A549 (cell line): ENCODE results near the gene NECAB3. TPM values are rescaled to one million over a fixed set of nuclear protein-coding genes. Genes with fewer than 3 reads are reported as not detected.

Source experiments
- ATAC-seq, 2 experiments: fragments of 200-7000 bp in 1 of 2; fragments of >200 bp in 1 of 2; cut with Nextera tagmentation in 1 of 2; cut with Tn5 transposase in 1 of 2; 3 replicates each; pipeline versions ENCODE4 v1.8.0 to v1.9.1; 2018 to 2020; ENCODE audit warnings: mild to moderate bottlenecking in 1 of 2, moderate library complexity in 1 of 2
- CTCF ChIA-PET: fragments of 300-600 bp; sonication (Branson Sonifier 250); formaldehyde crosslinking; extraction: SDS; loops from one replicate; lab custom pipeline; 2021; ENCODE audit warnings: antibody characterized with exemption, inconsistent platforms; lab: Yijun Ruan, JAX
- POLR2A ChIA-PET: fragments of 350-600 bp; formaldehyde crosslinking; extraction: SDS; loops from one replicate; lab custom pipeline; 2021; ENCODE audit warnings: antibody characterized with exemption, inconsistent platforms; lab: Yijun Ruan, JAX
- DNase-seq, 2 experiments: peaks; one replicate each; pipeline versions ENCODE4 v3.0.0 to v3.0.0-alpha.2; 2011 to 2016; ENCODE audit warnings: low read depth in 1 of 2, low spot score in 1 of 2
- FAIRE-seq: peaks from 2 replicates; lab custom pipeline; 2011; peaks lifted over from hg19 to GRCh38; lab: Jason Lieb, UNC
- H3K27ac ChIP-seq, 2 experiments: fragments of >200 bp; sonication (Bioruptor Twin); formaldehyde crosslinking; 3 replicates each; pipeline ENCODE4 v1.5.1; 2016 to 2017
- H3K4me1 ChIP-seq: fragments of >200 bp; sonication (Bioruptor Twin); formaldehyde crosslinking; 3 replicates; pipeline ENCODE4 v1.6.1; 2016
- H3K4me2 ChIP-seq: fragments of >200 bp; sonication (Bioruptor Twin); formaldehyde crosslinking; 3 replicates; pipeline ENCODE4 v1.6.1; 2016
- H3K4me3 ChIP-seq: fragments of >200 bp; sonication (Bioruptor Twin); formaldehyde crosslinking; 3 replicates; pipeline ENCODE4 v1.5.1; 2016
- H3K9me3 ChIP-seq: fragments of >200 bp; sonication (Bioruptor Twin); formaldehyde crosslinking; 3 replicates; pipeline ENCODE4 v1.6.1; 2016
- CBX2 ChIP-seq: fragments of 200-600 bp; sonication (generic); IDR thresholded peaks from 2 replicates; pipeline ENCODE4 v1.6.1; 2016; ENCODE audit warnings: low read depth, mild to moderate bottlenecking, borderline replicate concordance
- CEBPB ChIP-seq, 2 experiments: fragments of >200 bp in 1 of 2; sonication (Bioruptor Twin) in 1 of 2; formaldehyde crosslinking in 1 of 2; IDR thresholded peaks; 2 replicates each; pipeline ENCODE4 v1.6.1; 2012 to 2016
- CHD2 ChIP-seq: fragments of 150-350 bp; IDR thresholded peaks from 2 replicates; pipeline ENCODE4 v1.6.1; 2014; ENCODE audit warnings: low read length; ENCODE audit not compliant: partially characterized antibody
- FOSB ChIP-seq: fragments of 250-450 bp; sonication (Bioruptor Pico); IDR thresholded peaks from 2 replicates; pipeline ENCODE4 v1.5.0; 2020; ENCODE audit warnings: mild to moderate bottlenecking, moderate library complexity
- HEYL ChIP-seq: fragments of 250-450 bp; sonication (Bioruptor Pico); IDR thresholded peaks from 2 replicates; pipeline ENCODE4 v1.8.0; 2021; ENCODE audit warnings: mild to moderate bottlenecking, moderate library complexity
- NFE2L2 ChIP-seq: fragments of 150-350 bp; conservative IDR thresholded peaks from 2 replicates; pipeline ENCODE4 v1.6.1; 2014; ENCODE audit warnings: low read length
- PHF8 ChIP-seq: fragments of 200-600 bp; sonication (generic); IDR thresholded peaks from 2 replicates; pipeline ENCODE4 v1.6.1; 2016; ENCODE audit warnings: low read depth, mild to moderate bottlenecking, antibody characterized with exemption, moderate library complexity, borderline replicate concordance
- POLR2A ChIP-seq: IDR thresholded peaks from 2 replicates; pipeline ENCODE4 v1.6.1; 2012; ENCODE audit warnings: mild to moderate bottlenecking, low read length
- POLR2AphosphoS2 ChIP-seq: conservative IDR thresholded peaks from 2 replicates; pipeline ENCODE4 v1.6.1; 2012; ENCODE audit warnings: low read length, improper control_type of control experiment, inconsistent platforms
- SMC3 ChIP-seq: fragments of >200 bp; sonication (Bioruptor Twin); formaldehyde crosslinking; IDR thresholded peaks from 3 replicates; pipeline ENCODE4 v1.6.1; 2018; ENCODE audit warnings: inconsistent platforms
- SREBF2 ChIP-seq: fragments of 450-650 bp; IDR thresholded peaks from 2 replicates; pipeline ENCODE4 v1.6.1; 2014; ENCODE audit warnings: mild to moderate bottlenecking, moderate library complexity
- TFCP2L1 ChIP-seq: fragments of 250-450 bp; sonication (Bioruptor Pico); IDR thresholded peaks from 2 replicates; pipeline ENCODE4 v1.5.0; 2021; ENCODE audit warnings: mild to moderate bottlenecking
- TP53 ChIP-seq: fragments of 250-450 bp; sonication (Bioruptor Pico); IDR thresholded peaks from 2 replicates; pipeline ENCODE4 v1.5.0; 2021; ENCODE audit warnings: mild to moderate bottlenecking, moderate library complexity
- ZC3H11A ChIP-seq: fragments of 450-650 bp; IDR thresholded peaks from 2 replicates; pipeline ENCODE4 v1.6.1; 2014; ENCODE audit warnings: antibody characterized with exemption, mild to moderate bottlenecking
- ZFP36 ChIP-seq: fragments of 450-650 bp; IDR thresholded peaks from 2 replicates; pipeline ENCODE4 v1.6.1; 2014; ENCODE audit warnings: borderline replicate concordance; ENCODE audit not compliant: partially characterized antibody
- WGBS: methylation state at CpG from one replicate; pipeline ENCODE4 v1.1.6; 2017; ENCODE audit errors: missing lambda C conversion rate; 5-methylcytosine and 5-hydroxymethylcytosine counted together
- polyA plus RNA-seq, 4 experiments: library from polyadenylated mRNA; depleted of rRNA in 3 of 4; stranded (reverse); fragments of >200 nt; fragmentation: RNase III in 1 of 4; extraction: RNeasy Plus Mini Kit Qiagen cat#74134 plus additional on column Dnase treatment in 1 of 4; gene quantifications; 2 replicates in 3 of 4; 3 replicates in 1 of 4; pipeline ENCODE4 v1.2.3, GENCODE V29; 2011 to 2017
- TF ChIP-seq, protein P1 (sequence below): fragments of >200 bp; sonication (Bioruptor Twin); formaldehyde crosslinking; IDR thresholded peaks from 3 replicates; pipeline ENCODE4 v1.5.1; 2016
- TF ChIP-seq, protein P2 (sequence below): fragments of 150-350 bp; IDR thresholded peaks from 2 replicates; pipeline ENCODE4 v1.6.1; 2014; ENCODE audit warnings: low read depth, mild to moderate bottlenecking, low read length
- TF ChIP-seq, protein P3 (sequence below): IDR thresholded peaks from 2 replicates; pipeline ENCODE4 v1.6.1; 2012

Gene NECAB3
- polyA plus RNA-seq, 2 of the 4 experiments (the other 2 are of a cell fraction): 9.3 to 19.3 TPM

DNA sequence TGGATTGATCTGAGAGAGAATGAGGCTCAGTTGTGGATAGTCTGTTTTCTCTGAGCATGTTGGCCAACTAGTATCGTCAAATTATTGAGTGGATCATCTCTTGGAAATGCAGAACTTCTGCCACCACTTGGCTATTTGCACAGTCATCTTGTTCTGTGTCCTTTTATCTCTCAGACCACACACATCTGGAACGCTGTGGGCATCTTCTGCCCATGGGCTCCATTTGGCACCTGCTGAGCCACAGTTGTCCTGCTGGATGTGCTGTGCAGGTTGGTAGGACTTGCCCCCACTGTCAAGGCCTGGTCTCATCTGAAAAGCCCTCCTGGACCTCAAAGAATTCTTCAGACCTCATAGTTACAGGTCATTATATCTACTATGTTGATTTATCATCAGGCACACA is 28.8 kb downstream of the NECAB3 start:
- no peaks in the 10 kb centered on the region for H3K4me1 ChIP-seq
- CTCF ChIA-PET: interaction anchor here (1.3 to 3.3 kb wide), 2 partner anchors 8 to 188 kb away, joined by 4 to 15 read pairs; no protein-coding TSS in a partner anchor
- no peak overlapping the region for H3K4me2 ChIP-seq
- H3K9me3 ChIP-seq: no peaks in the 10 kb centered on the region
- POLR2A ChIA-PET: no interaction called here
- no peak for DNase-seq
- no peak overlapping the region for H3K4me3 ChIP-seq
- no peak overlapping the region for H3K27ac ChIP-seq
- TF ChIP-seq, protein P1, sequence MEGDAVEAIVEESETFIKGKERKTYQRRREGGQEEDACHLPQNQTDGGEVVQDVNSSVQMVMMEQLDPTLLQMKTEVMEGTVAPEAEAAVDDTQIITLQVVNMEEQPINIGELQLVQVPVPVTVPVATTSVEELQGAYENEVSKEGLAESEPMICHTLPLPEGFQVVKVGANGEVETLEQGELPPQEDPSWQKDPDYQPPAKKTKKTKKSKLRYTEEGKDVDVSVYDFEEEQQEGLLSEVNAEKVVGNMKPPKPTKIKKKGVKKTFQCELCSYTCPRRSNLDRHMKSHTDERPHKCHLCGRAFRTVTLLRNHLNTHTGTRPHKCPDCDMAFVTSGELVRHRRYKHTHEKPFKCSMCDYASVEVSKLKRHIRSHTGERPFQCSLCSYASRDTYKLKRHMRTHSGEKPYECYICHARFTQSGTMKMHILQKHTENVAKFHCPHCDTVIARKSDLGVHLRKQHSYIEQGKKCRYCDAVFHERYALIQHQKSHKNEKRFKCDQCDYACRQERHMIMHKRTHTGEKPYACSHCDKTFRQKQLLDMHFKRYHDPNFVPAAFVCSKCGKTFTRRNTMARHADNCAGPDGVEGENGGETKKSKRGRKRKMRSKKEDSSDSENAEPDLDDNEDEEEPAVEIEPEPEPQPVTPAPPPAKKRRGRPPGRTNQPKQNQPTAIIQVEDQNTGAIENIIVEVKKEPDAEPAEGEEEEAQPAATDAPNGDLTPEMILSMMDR: no peak
- TF ChIP-seq SREBF2 (no peak), NFE2L2 (no peak), CHD2 (no peak), CBX2 (no peak), ZC3H11A (no peak), ZFP36 (no peak), TP53 (CRISPR knock-in tag) (no peak)
- TF ChIP-seq, protein P2, sequence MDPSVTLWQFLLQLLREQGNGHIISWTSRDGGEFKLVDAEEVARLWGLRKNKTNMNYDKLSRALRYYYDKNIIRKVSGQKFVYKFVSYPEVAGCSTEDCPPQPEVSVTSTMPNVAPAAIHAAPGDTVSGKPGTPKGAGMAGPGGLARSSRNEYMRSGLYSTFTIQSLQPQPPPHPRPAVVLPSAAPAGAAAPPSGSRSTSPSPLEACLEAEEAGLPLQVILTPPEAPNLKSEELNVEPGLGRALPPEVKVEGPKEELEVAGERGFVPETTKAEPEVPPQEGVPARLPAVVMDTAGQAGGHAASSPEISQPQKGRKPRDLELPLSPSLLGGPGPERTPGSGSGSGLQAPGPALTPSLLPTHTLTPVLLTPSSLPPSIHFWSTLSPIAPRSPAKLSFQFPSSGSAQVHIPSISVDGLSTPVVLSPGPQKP: no peak
- ATAC-seq: no peak
- FAIRE-seq: no peak
- 90% methylated on average over 2 of the region's 2 CpGs for WGBS

DNA sequence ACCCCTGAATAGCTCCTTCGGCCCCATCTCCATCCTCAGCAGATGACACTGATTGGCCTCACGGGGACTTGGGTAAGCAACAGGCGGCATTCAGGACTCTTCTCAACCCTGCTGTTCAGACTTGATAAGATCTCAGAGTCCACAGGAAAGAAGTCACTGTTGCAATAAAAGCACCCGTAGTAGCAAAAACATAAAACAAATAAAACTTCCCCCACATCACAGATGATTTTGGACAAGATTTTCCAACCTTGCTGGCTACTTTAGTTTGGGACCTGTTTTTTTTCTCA is 29.2 kb downstream of the NECAB3 start:
- FAIRE-seq (no peak), DNase-seq (no peak), ATAC-seq (no peak)
- 84% methylated on average over 4 of the region's 4 CpGs for WGBS
- TF ChIP-seq FOSB (CRISPR knock-in tag) (no peak), SMC3 (no peak), NFE2L2 (no peak), CHD2 (no peak), TFCP2L1 (CRISPR knock-in tag) (no peak), SREBF2 (no peak), ZFP36 (no peak), CEBPB (IDR thresholded peaks at IDR 0.05) (no peak), CBX2 (no peak), POLR2A (no peak), PHF8 (no peak), HEYL (no peak)
- TF ChIP-seq, protein P3, sequence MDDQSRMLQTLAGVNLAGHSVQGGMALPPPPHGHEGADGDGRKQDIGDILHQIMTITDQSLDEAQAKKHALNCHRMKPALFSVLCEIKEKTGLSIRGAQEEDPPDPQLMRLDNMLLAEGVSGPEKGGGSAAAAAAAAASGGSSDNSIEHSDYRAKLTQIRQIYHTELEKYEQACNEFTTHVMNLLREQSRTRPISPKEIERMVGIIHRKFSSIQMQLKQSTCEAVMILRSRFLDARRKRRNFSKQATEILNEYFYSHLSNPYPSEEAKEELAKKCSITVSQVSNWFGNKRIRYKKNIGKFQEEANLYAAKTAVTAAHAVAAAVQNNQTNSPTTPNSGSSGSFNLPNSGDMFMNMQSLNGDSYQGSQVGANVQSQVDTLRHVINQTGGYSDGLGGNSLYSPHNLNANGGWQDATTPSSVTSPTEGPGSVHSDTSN: no peak
- TF ChIP-seq, protein P2: no peak
- Histone ChIP-seq H3K4me3 (no peak overlapping the region), H3K27ac (no peak overlapping the region), H3K4me2 (no peak overlapping the region), H3K4me1 (no peaks in the 10 kb centered on the region), H3K9me3 (no peaks in the 10 kb centered on the region)
- ChIA-PET POLR2A (no interaction called here), CTCF (interaction anchor here (1.3 kb wide), 1 partner anchor 8 kb away, joined by 4 read pairs; no protein-coding TSS in a partner anchor)

DNA sequence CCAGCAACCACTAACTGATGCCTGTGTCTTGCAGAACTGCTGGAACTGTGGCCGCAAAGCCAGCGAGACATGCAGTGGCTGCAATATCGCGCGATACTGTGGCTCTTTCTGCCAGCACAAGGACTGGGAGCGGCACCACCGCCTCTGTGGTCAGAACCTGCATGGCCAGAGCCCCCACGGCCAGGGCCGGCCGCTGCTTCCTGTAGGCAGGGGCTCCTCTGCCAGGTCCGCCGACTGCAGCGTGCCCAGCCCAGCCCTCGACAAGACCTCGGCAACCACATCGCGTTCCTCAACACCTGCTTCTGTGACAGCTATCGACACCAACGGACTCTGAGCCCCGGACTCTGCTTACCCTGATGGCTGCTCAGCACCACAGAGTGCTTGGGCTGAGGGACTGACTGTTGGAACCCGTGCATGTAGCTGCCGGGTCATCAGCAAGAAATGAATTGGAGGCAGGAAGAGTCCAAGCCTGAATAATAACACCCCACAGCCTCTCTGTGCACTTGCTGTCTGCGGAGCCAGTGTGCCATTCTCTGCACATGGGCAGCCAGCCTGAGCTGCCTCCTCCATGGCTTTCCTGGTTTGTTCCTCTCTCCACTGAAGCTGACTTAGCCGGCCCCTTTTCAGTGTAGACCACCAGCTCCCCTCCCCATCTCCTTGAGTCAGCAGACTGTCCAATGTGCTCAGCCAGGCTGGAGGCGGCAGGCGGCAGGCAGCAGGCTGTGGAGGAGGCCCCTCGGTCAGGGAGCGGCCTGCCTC is 29.7 kb downstream of the NECAB3 start:
- CTCF ChIA-PET: interaction anchor here (1.3 kb wide), 1 partner anchor 9 kb away, joined by 4 read pairs; no protein-coding TSS in a partner anchor
- H3K4me1 ChIP-seq: no peaks in the 10 kb centered on the region
- no peak overlapping the region for H3K4me2 ChIP-seq
- H3K9me3 ChIP-seq: no peaks in the 10 kb centered on the region
- 95% methylated on average over 26 of the region's 28 CpGs for WGBS
- FAIRE-seq: no peak
- no peak for ATAC-seq
- H3K27ac ChIP-seq: no peak overlapping the region
- no peak overlapping the region for H3K4me3 ChIP-seq
- no peak for TF ChIP-seq POLR2AphosphoS2
- TF ChIP-seq ZFP36: no peak
- no peak for DNase-seq
- POLR2A ChIA-PET: no interaction called here
